Naive thymus-derived CD8-positive, alpha-beta T cell (primary cell): ENCODE data around the gene COX15. TPM values are rescaled to one million over a fixed set of nuclear protein-coding genes. Genes with fewer than 3 reads are reported as not detected.
"Not testable (repeated sequence)": the region's sequence is repeated elsewhere in the genome, so short reads cannot be mapped to it uniquely, and the experiment has no call there.

Source experiments
- ATAC-seq, 2 donors: fragments of 150-1000 bp; cut with Tn5 transposase in 1 of 2; sonication (Bioruptor Pico), chemical (Tn5 transposase) in 1 of 2; 1 replicate in 1 of 2; 2 replicates in 1 of 2; pipeline ENCODE4 v1.10.0; 2021; ENCODE audit warnings: mild to moderate bottlenecking in 2 of 2, moderate library complexity in 2 of 2
- POLR2A ChIA-PET: fragments of 350-600 bp; sonication (Branson Sonifier 250); formaldehyde crosslinking; loops from one replicate; lab custom pipeline; 2021; ENCODE audit warnings: antibody characterized with exemption; lab: Charles Lee
- DNase-seq, 10 donors: peaks; one replicate each; pipeline versions ENCODE4 v3.0.0 to v3.0.0-alpha.2; 2020 to 2022
- H3K27ac Mint-ChIP-seq, 10 donors: one replicate each; pipeline ENCODE4 v1.8.0; 2020 to 2022; ENCODE audit warnings: mild to moderate bottlenecking in 10 of 10, mixed read lengths in 10 of 10, moderate library complexity in 4 of 10, inconsistent platforms in 1 of 10
- H3K27me3 Mint-ChIP-seq, 5 donors: one replicate each; pipeline ENCODE4 v1.8.0; 2021 to 2022; ENCODE audit warnings: mixed read lengths in 5 of 5
- H3K36me3 Mint-ChIP-seq, 3 donors: one replicate each; pipeline ENCODE4 v1.8.0; 2020 to 2022; ENCODE audit warnings: mixed read lengths in 3 of 3, mild to moderate bottlenecking in 2 of 3, inconsistent platforms in 1 of 3
- H3K4me1 Mint-ChIP-seq, 4 donors: one replicate each; pipeline ENCODE4 v1.8.0; 2021 to 2022; ENCODE audit warnings: mixed read lengths in 4 of 4
- H3K4me3 Mint-ChIP-seq, 10 donors: one replicate each; pipeline ENCODE4 v1.8.0; 2020 to 2022; ENCODE audit warnings: mild to moderate bottlenecking in 10 of 10, mixed read lengths in 10 of 10, moderate library complexity in 6 of 10, inconsistent platforms in 1 of 10
- H3K9me3 Mint-ChIP-seq, 9 donors: one replicate each; pipeline ENCODE4 v1.8.0; 2020 to 2022; ENCODE audit warnings: mixed read lengths in 9 of 9, mild to moderate bottlenecking in 3 of 9, inconsistent platforms in 1 of 9, moderate library complexity in 1 of 9
- polyA plus RNA-seq, 3 donors: library from polyadenylated mRNA; unstranded; fragments of 300-500 nt; fragmentation: Illumina TruSeq; gene quantifications; one replicate each; pipeline ENCODE4 v1.2.3, GENCODE V29; 2021
- total RNA-seq, 8 experiments: library from RNA in 2 of 8; stranded (reverse) in 2 of 8; gene quantifications; one replicate each; pipeline ENCODE4 v1.2.3 and lab custom pipeline; 2021 to 2026

The COX15 gene
- total and polyA plus RNA-seq, 5 experiments from 2014 or later: 33.3 to 39.4 (median 34.2) TPM

DNA sequence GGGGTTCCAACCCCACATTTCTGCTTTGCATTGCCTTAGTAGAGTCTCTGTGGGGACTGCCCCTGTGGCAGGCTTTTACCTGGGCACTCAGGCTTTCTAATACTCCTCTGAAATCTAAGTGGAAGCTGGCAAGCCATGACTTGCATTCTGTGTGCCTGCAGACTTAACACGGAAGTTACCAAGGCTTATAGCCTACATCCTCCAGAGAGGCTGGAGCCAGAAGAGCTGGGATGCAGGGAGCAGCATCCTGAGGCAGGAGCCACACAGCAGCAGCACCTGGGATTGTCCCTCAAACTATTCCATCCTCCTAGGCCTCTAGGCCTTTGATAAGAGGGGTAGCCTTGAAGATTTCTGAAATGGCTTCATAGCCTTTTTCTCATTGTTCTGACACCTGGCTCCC, 28.4 kb upstream of the COX15 start:
- DNase-seq (no peak), ATAC-seq (no peak)
- Mint-ChIP-seq H3K9me3 (peaks cover 0 to 33% (median 7%) of the 10 kb centered on the region in 9 donors), H3K4me3 (no peak overlapping the region), H3K4me1 (peaks cover 0 to 2% (median under 1%) of the 10 kb centered on the region in 4 donors), H3K36me3 (peaks cover 49 to 73% (median 69%) of the 10 kb centered on the region in 3 donors), H3K27me3 (no peaks in the 10 kb centered on the region), H3K27ac (no peak overlapping the region)
- POLR2A ChIA-PET: no interaction called here

DNA sequence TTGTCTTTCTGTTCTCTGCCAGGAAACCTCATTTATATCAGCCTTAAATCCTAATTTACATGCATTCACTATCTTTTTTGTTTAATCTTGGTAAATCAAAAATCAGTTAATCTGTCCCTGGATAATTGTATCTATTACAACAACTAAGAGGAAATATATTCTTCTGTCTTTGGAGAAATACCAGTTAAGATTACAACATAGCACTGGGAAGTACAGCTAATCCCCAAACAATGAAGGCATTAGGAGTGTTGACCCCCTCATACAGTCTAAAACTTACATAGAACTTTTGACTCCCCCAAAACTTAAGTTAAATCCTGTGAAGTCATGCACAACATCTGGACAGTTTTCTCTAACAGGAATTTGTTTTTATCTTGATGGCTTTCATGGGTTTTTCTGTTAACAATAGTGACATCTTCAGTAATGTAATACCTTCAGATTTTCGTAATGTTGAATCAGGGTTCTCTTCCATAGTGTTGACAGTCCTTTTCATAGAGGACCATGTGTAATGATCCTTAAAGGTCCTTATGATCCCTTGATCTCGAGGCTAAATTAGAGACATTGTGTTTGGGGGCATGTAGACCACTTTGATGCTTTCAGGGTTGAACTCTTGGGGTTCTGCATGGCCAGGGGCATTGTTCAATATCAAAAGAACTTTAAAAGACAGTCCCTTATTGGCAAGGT, 26.4 kb upstream of the COX15 start:
- Mint-ChIP-seq H3K36me3 (peaks cover 52 to 90% (median 68%) of the 10 kb centered on the region in 3 donors), H3K4me1 (peaks cover 0 to 2% (median under 1%) of the 10 kb centered on the region in 4 donors), H3K4me3 (no peak overlapping the region), H3K27ac (no peak overlapping the region), H3K27me3 (no peaks in the 10 kb centered on the region), H3K9me3 (peaks cover 0 to 18% (median 7%) of the 10 kb centered on the region in 9 donors)
- POLR2A ChIA-PET: no interaction called here
- DNase-seq (no peak), ATAC-seq (no peak)

DNA sequence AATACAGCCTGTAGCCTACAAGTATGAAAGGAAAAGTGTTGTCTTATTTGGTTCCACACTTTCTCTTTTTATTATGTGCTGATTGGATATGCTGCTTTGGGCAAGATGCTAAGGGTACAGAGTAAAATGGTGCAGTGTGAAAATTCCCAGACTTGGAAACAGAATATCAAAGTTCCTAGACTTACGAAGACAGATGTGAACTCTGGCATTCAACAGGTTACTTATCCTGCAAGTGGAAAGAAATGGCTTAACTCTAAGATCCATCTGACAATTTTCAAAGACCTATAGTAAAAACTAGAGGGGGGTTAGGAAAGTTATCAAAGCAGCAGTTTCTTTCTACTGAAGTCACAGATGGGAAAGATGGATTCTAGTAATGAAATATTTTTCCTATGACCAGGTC, 24.2 kb upstream of the COX15 start:
- POLR2A ChIA-PET: no interaction called here
- peaks cover 0 to 4% (median 0%) of the 10 kb centered on the region in 9 donors for H3K9me3 Mint-ChIP-seq
- DNase-seq: no peak
- no peak for ATAC-seq
- H3K27me3 Mint-ChIP-seq: no peaks in the 10 kb centered on the region
- H3K36me3 Mint-ChIP-seq: peaks cover 38 to 96% (median 62%) of the 10 kb centered on the region in 3 donors
- H3K27ac Mint-ChIP-seq: no peak overlapping the region
- peaks cover 0 to 2% (median under 1%) of the 10 kb centered on the region in 4 donors for H3K4me1 Mint-ChIP-seq
- no peak overlapping the region for H3K4me3 Mint-ChIP-seq

DNA sequence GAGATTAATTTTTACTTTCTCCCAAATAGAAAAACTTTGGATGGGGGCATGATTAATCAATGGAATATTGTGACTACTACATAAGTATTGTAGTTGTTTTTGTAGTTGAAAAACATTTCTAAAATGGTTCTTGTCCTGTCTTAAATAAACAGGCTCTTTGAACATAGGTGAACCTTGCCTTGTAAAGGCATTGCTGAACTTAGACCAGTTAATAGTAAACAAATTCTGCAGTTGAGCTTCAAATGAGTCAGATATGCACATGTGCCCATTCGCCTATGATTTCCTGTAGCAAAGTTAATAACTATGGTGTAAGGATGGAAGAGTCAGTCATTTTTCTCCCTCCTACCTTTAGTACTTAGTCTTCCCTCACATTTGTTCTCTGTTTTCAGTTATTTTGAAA, 22.7 kb upstream of the COX15 start:
- POLR2A ChIA-PET: no interaction called here
- no peaks in the 10 kb centered on the region for H3K27me3 Mint-ChIP-seq
- no peak overlapping the region for H3K27ac Mint-ChIP-seq
- DNase-seq: no peak
- peaks cover 0 to 5% (median 3%) of the 10 kb centered on the region in 4 donors for H3K4me1 Mint-ChIP-seq
- peaks cover 26 to 95% (median 56%) of the 10 kb centered on the region in 3 donors for H3K36me3 Mint-ChIP-seq
- ATAC-seq: no peak
- H3K4me3 Mint-ChIP-seq: no peak overlapping the region
- H3K9me3 Mint-ChIP-seq: no peaks in the 10 kb centered on the region

DNA sequence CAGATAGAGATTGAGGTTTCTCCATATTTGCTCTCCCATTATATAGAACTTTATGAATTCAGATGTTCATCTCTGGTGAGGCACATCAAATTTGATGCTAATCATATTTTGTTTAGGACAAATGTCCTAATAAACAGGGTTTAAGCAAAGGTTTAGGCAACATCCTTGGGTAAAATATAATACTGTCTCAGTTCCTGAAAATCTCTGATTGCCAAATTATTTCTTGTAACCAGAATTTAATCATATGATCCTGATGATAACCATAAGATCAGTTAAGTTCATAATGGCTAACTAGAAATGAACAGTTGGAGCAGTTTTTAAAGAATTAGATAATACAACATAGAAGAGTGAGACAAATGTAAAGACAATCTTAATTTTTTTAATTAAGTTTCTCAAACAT, 18.7 kb upstream of the COX15 start:
- no peak for DNase-seq
- peak overlapping the region in 1 of 10 donors; percentile 42 for H3K27ac Mint-ChIP-seq
- H3K27me3 Mint-ChIP-seq: no peaks in the 10 kb centered on the region
- H3K36me3 Mint-ChIP-seq: peaks cover 8 to 91% (median 41%) of the 10 kb centered on the region in 3 donors
- ATAC-seq: no peak
- peaks cover 4 to 22% (median 9%) of the 10 kb centered on the region in 4 donors for H3K4me1 Mint-ChIP-seq
- H3K9me3 Mint-ChIP-seq: no peaks in the 10 kb centered on the region
- POLR2A ChIA-PET: no interaction called here
- no peak overlapping the region for H3K4me3 Mint-ChIP-seq

DNA sequence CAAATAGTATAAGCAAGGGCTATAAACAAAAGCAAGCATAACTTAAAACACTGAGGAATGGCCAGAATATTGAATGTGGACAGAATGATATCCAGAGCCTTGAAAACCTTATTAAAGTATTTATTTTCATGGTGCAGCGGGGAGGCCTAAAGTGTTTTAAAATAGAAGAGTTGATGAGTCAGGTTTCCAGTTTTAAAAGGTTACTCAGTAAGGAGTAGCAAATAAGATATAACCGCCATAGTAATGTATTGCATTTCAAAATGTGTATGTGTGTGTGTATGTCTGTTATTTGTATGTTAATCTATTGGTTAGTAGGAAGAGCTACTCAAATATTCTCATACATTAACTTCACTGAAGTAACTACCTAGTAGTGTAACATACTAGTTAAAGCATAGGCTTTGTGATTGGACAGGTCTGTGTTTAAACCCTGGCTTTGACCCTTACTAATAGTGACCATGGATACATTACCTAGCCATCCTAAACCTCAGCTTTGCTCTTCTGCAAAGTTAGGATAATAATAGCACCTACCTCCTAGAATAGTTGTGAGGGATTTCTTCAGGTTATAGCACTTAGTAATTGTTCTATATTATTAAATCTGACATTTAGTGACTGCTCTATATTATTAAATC, 17.0 kb upstream of the COX15 start:
- POLR2A ChIA-PET: interaction anchor here (1.5 kb wide), 1 partner anchor 16 kb away, joined by 3 read pairs; the partner anchor contains the start of genes COX15 and CUTC

DNA sequence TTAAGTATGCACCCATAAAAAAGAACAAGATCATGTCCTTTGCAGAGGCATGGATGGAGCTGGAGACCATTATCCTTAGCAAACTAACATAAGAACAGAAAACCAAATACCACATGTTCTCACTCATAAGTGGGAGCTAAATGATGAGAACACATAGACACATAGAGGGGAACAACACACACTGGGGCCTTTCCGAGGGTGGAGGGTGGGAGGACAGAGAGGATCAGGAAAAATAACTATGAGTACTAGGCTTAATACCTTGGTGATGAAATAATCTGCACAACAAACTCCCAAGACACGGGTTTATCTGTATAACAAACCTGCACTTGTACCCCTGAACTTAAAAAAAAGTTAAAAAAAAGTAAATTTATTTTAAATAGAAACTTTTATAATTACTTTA, 14.2 kb upstream of the COX15 start:
- ATAC-seq, DNase-seq, H3K9me3 Mint-ChIP-seq, H3K27me3 Mint-ChIP-seq, H3K4me3 Mint-ChIP-seq, POLR2A ChIA-PET: not testable (repeated sequence)
- Mint-ChIP-seq H3K27ac (peak overlapping the region in 4 of 10 donors; percentile 19 to 60 (median 48)), H3K36me3 (peaks cover 21 to 94% (median 61%) of the 10 kb centered on the region in 3 donors), H3K4me1 (peaks cover 11 to 36% (median 21%) of the 10 kb centered on the region in 4 donors)

More for the DNA sequence above, 17.0 kb upstream of the COX15 start:
- H3K36me3 Mint-ChIP-seq: peaks cover 5 to 91% (median 47%) of the 10 kb centered on the region in 3 donors
- no peak for DNase-seq
- peak overlapping the region in 1 of 10 donors; percentile 23 for H3K27ac Mint-ChIP-seq
- peaks cover 4 to 22% (median 10%) of the 10 kb centered on the region in 4 donors for H3K4me1 Mint-ChIP-seq
- H3K27me3 Mint-ChIP-seq: no peaks in the 10 kb centered on the region
- no peaks in the 10 kb centered on the region for H3K9me3 Mint-ChIP-seq
- ATAC-seq: no peak
- H3K4me3 Mint-ChIP-seq: no peak overlapping the region

DNA sequence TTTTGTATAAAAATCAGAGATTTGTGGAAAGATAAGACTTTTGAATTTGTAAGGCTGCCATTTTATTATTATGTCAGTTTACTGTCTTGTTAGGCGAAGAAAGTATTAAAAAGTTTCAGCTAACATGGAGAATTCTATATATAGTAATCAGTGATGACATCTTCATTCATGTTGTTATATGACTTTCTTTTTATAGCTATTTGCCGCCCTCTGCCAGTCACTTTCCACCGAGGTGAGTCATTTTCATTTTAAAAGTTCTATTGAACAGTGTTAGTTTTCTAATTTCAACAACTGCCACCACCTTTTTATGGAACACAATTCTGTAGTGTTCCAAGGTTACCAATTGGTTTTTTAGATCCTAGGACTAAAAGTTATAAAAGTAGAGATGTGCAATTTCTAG, 11.9 kb upstream of the COX15 start:
- no peak overlapping the region for H3K4me3 Mint-ChIP-seq
- POLR2A ChIA-PET: no interaction called here
- H3K36me3 Mint-ChIP-seq: peaks cover 43 to 97% (median 75%) of the 10 kb centered on the region in 3 donors
- ATAC-seq (no peak), DNase-seq (no peak)
- H3K9me3 Mint-ChIP-seq: peaks cover 6 to 28% (median 19%) of the 10 kb centered on the region in 9 donors
- peaks cover 12 to 28% (median 19%) of the 10 kb centered on the region in 4 donors for H3K4me1 Mint-ChIP-seq
- H3K27ac Mint-ChIP-seq: no peak overlapping the region
- no peaks in the 10 kb centered on the region for H3K27me3 Mint-ChIP-seq

DNA sequence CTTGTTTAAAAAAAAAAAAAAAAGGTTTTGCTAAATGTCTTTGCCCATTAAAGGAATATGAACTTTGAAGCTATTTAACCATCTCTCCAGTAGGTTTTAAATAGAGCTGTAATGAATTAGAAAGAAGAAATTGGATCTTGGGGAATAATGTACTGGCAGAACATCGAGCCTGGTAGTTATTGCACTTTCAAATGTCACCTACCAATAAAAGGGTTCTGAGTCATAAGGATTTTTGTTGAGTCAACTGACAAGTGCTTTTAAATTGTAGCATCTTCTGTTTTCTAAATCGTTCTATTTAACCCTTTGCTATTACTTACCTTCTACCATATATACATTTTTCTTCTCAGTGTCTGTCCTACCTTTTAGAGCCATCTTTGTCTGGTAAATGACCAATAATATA, 10.8 kb upstream of the COX15 start:
- no peaks in the 10 kb centered on the region for H3K27me3 Mint-ChIP-seq
- POLR2A ChIA-PET: interaction anchor here (0.6 kb wide), 1 partner anchor 176 kb away, joined by 9 read pairs; no protein-coding TSS in a partner anchor

DNA sequence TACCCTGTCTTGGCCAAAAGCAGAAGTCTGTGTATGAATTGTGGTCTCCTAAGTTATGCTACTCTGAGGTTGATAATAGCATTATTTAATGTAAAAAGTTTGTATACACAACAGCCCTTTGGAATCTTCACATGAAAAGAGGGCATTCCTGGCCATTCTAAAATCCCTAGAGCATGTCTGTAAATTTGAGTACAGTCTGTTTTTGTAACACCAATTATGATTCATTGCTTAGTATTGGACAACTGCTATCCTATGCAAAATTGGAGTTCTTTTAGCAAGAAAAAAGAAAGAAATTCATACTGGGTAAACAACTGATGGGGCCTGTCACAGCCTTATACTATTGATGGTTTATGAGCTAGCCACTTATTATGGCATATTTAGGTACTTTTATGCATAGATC, 10.3 kb upstream of the COX15 start:
- POLR2A ChIA-PET: no interaction called here
- H3K27me3 Mint-ChIP-seq: no peaks in the 10 kb centered on the region
- ATAC-seq (no peak), DNase-seq (no peak)
- no peak overlapping the region for H3K4me3 Mint-ChIP-seq
- peaks cover 6 to 28% (median 19%) of the 10 kb centered on the region in 9 donors for H3K9me3 Mint-ChIP-seq
- peaks cover 13 to 19% (median 19%) of the 10 kb centered on the region in 4 donors for H3K4me1 Mint-ChIP-seq
- H3K27ac Mint-ChIP-seq: no peak overlapping the region
- H3K36me3 Mint-ChIP-seq: peaks cover 53 to 96% (median 77%) of the 10 kb centered on the region in 3 donors

More for the DNA sequence above, 10.8 kb upstream of the COX15 start:
- Mint-ChIP-seq H3K4me1 (peaks cover 9 to 17% (median 15%) of the 10 kb centered on the region in 4 donors), H3K27ac (no peak overlapping the region), H3K4me3 (no peak overlapping the region), H3K9me3 (peaks cover 6 to 28% (median 19%) of the 10 kb centered on the region in 9 donors), H3K36me3 (peaks cover 49 to 96% (median 74%) of the 10 kb centered on the region in 3 donors)
- DNase-seq (no peak), ATAC-seq (no peak)

DNA sequence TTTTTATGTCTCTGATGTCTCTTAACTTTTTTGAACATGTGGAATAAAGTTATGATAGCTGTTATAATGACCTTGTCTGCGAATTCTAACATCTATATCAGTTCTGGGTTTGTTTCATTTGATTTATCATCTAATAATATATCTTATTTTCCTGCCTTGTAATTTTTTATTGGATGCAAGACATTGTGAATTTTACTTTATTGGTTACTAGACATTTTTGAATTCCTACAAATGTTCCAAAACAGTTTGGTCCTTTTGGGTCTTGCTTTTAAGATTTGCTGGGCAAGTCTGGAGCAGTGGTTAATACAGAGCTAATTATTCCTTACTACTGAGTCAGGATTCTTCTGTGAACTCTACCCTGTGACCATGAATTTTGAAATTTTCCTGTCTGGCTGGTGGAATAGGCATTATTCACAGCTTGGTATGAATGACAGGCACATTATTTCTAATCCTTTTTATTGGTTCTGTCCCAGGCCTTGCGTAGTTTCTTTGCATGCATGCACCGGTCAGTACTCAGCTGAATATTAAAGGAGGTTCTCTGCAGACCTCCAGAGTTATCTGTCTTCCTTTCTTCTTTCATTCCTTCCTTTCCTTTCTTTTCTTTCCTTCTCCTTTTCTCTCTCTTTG, 9.1 kb upstream of the COX15 start:
- POLR2A ChIA-PET: interaction anchor here (0.6 to 1.3 kb wide), 2 partner anchors 10 to 951 kb away, joined by 3 to 5 read pairs; partner anchors contain the start of genes COX15 and CUTC
- DNase-seq: no peak
- Mint-ChIP-seq H3K36me3 (peaks cover 58 to 98% (median 75%) of the 10 kb centered on the region in 3 donors), H3K27me3 (no peaks in the 10 kb centered on the region), H3K4me3 (peak overlapping the region in 4 of 10 donors; percentile 20 to 61 (median 31)), H3K4me1 (peaks cover 18 to 26% (median 22%) of the 10 kb centered on the region in 4 donors), H3K9me3 (peaks cover 6 to 28% (median 19%) of the 10 kb centered on the region in 9 donors), H3K27ac (no peak overlapping the region)
- no peak for ATAC-seq

DNA sequence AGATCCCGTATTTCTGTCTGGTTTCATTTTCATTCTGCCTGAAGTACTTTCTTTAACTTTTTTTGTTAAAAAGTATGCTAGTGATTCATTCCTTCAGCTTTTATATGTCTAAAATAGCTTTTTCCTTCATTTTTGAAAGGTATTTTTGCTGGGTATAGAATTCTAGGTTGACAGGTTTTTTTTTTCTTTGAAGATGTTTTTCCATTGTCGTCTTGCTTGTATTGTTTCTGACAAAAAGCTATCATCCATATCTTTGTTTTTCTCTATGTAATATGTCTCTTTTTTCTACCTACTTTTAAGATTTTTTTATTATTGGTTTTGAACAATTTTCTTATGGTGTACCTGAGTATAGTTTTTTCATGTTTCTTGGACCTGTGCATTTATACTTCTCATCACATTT, 8.3 kb upstream of the COX15 start:
- Mint-ChIP-seq H3K4me3 (no peak overlapping the region), H3K36me3 (peaks cover 58 to 93% (median 69%) of the 10 kb centered on the region in 3 donors), H3K4me1 (peaks cover 23 to 32% (median 28%) of the 10 kb centered on the region in 4 donors), H3K27ac (no peak overlapping the region), H3K9me3 (peaks cover 6 to 28% (median 19%) of the 10 kb centered on the region in 9 donors), H3K27me3 (no peaks in the 10 kb centered on the region)
- no peak for ATAC-seq
- POLR2A ChIA-PET: interaction anchor here (0.6 to 1.3 kb wide), 2 partner anchors 9 to 952 kb away, joined by 3 to 5 read pairs; partner anchors contain the start of genes COX15 and CUTC
- DNase-seq: peak in 1 of 10 donors; percentile 5
